ENCODE results near the gene ANKDD1B. TPM values are rescaled to one million over a fixed set of nuclear protein-coding genes. Genes with fewer than 3 reads are reported as not detected.
"Not testable (repeated sequence)": the region's sequence is repeated elsewhere in the genome, so short reads cannot be mapped to it uniquely, and the experiment has no call there.

ANKDD1B gene
- total and polyA plus RNA-seq, 3 experiments from 2014 or later, result 0.12 to 0.44 TPM; not detected in 1

- H3K27me3 Mint-ChIP-seq; H3K36me3 ChIP-seq (ENCODE audit: insufficient read depth, low read length); H3K4me1 ChIP-seq (ENCODE audit: insufficient read depth, low read length); H3K27ac ChIP-seq (ENCODE audit: low read depth, low read length); H3K4me1 Mint-ChIP-seq; H3K4me3 Mint-ChIP-seq; H3K4me3 ChIP-seq (ENCODE audit: low read length); H3K9me3 ChIP-seq (ENCODE audit: low read length); H3K9me3 Mint-ChIP-seq; H3K27me3 ChIP-seq (ENCODE audit: insufficient read depth, low read length, poor library complexity, severe bottlenecking); H3K27ac Mint-ChIP-seq; DNase-seq; CTCF ChIA-PET; POLR2A ChIA-PET: not testable (repeated sequence)
- H3K36me3 Mint-ChIP-seq, result peaks cover 10 to 57% (median 23%) of the 10 kb centered on the region in 3 donors
These were observed 33.0 kb upstream of the ANKDD1B start for GRCh38 chr5:75578280-75578679.

DNA sequence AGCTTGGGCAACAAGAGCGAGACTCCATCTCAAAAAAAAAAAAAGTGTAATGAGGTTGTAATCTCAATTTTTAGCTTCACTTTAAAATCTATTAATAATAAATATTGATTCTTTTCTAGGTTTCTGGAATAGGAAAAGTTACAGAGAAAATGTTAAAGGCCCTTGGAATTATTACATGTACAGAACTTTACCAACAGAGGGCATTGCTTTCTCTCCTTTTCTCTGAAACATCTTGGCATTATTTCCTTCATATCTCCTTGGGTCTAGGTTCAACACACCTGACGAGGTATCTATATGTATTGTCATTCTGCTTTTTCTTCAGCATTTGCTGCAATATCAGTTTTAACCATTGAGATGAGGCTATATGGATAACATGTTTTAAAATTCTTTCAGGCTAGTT, 26.6 kb upstream of the ANKDD1B start:
- Mint-ChIP-seq H3K9me3 (no peaks in the 10 kb centered on the region), H3K4me1 (peaks cover 0 to 4% (median 3%) of the 10 kb centered on the region in 3 donors), H3K27me3 (no peaks in the 10 kb centered on the region), H3K27ac (peak overlapping the region in 1 of 8 donors; percentile 42), H3K36me3 (peaks cover 13 to 51% (median 15%) of the 10 kb centered on the region in 3 donors), H3K4me3 (no peak overlapping the region)
- no peak overlapping the region for H3K4me3 ChIP-seq (ENCODE audit: low read length)
- POLR2A ChIA-PET, result no interaction called here
- CTCF ChIA-PET, result no interaction called here
- H3K4me1 ChIP-seq (ENCODE audit: insufficient read depth, low read length), result no peaks in the 10 kb centered on the region
- no peaks in the 10 kb centered on the region for H3K27me3 ChIP-seq (ENCODE audit: insufficient read depth, low read length, poor library complexity, severe bottlenecking)
- DNase-seq, result no peak
- no peak overlapping the region for H3K27ac ChIP-seq (ENCODE audit: low read depth, low read length)
- H3K9me3 ChIP-seq (ENCODE audit: low read length), result no peaks in the 10 kb centered on the region
- H3K36me3 ChIP-seq (ENCODE audit: insufficient read depth, low read length), result peaks cover 4% of the 10 kb centered on the region

DNA sequence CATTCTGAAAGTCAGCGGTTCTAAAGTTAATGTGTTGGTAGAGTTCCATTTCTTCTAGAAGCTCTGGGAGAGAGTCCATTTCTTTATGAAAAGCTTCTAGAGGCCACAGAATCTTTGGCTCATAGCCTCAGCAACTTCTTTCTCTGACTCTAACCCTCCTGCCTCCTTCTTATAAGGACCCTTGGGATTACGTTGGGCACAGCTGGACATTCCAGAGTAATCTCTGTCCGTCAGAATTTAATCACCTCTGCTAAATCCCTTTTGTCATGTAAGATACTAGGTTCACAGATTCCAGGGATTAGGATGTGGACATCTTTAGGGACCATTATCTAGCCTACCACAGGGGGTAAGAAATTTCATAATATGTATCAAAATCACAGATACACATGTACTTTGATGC, 22.6 kb upstream of the ANKDD1B start:
- H3K27ac Mint-ChIP-seq, result no peak overlapping the region
- H3K4me3 Mint-ChIP-seq, result no peak overlapping the region
- ChIA-PET CTCF (no interaction called here), POLR2A (no interaction called here)
- H3K4me1 ChIP-seq (ENCODE audit: insufficient read depth, low read length), result no peaks in the 10 kb centered on the region
- peaks cover 18 to 66% (median 18%) of the 10 kb centered on the region in 3 donors for H3K36me3 Mint-ChIP-seq
- no peak for DNase-seq
- H3K4me1 Mint-ChIP-seq, result no peaks in the 10 kb centered on the region
- H3K9me3 Mint-ChIP-seq, result no peaks in the 10 kb centered on the region
- H3K27me3 Mint-ChIP-seq, result no peaks in the 10 kb centered on the region
- no peak overlapping the region for H3K4me3 ChIP-seq (ENCODE audit: low read length)
- no peaks in the 10 kb centered on the region for H3K27me3 ChIP-seq (ENCODE audit: insufficient read depth, low read length, poor library complexity, severe bottlenecking)
- H3K27ac ChIP-seq (ENCODE audit: low read depth, low read length), result no peak overlapping the region
- no peaks in the 10 kb centered on the region for H3K9me3 ChIP-seq (ENCODE audit: low read length)
- H3K36me3 ChIP-seq (ENCODE audit: insufficient read depth, low read length), result peaks cover 3% of the 10 kb centered on the region

- no peaks in the 10 kb centered on the region for H3K27me3 ChIP-seq (ENCODE audit: insufficient read depth, low read length, poor library complexity, severe bottlenecking)
- CTCF ChIA-PET, result no interaction called here
- no peak for DNase-seq
- H3K4me1 ChIP-seq (ENCODE audit: insufficient read depth, low read length), result no peaks in the 10 kb centered on the region
- no peak overlapping the region for H3K27ac Mint-ChIP-seq
- peaks cover 9 to 12% (median 9%) of the 10 kb centered on the region in 3 donors for H3K4me1 Mint-ChIP-seq
- H3K9me3 ChIP-seq (ENCODE audit: low read length), result no peaks in the 10 kb centered on the region
- H3K4me3 ChIP-seq (ENCODE audit: low read length), result no peak overlapping the region
- H3K36me3 ChIP-seq (ENCODE audit: insufficient read depth, low read length), result no peaks in the 10 kb centered on the region
- H3K36me3 Mint-ChIP-seq, result peaks cover 13 to 53% (median 18%) of the 10 kb centered on the region in 3 donors
- no peaks in the 10 kb centered on the region for H3K27me3 Mint-ChIP-seq
- POLR2A ChIA-PET, result no interaction called here
- H3K27ac ChIP-seq (ENCODE audit: low read depth, low read length), result no peak overlapping the region
- no peak overlapping the region for H3K4me3 Mint-ChIP-seq
- H3K9me3 Mint-ChIP-seq, result no peaks in the 10 kb centered on the region
These were observed 10.7 kb upstream of the ANKDD1B start for GRCh38 chr5:75600535-75600934.

DNA sequence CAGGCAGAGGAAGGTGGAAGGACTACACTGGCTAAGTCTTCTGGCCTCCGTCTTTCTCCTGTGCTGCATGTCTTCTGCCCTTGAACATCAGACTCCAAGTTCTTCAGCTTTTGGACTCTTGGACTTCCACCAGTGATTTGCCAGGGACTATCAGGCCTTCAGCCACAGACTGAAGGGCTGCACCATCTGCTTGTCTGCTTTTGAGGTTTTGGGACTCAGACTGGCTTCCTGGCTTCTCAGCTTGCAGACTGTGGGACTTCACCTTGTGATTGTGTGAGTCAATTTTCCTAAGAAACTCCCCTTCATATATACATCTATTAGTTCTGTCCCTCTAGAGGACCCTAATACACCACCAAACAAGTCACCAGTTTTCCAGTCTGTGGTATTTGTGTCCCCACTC, 9.7 kb upstream of the ANKDD1B start:
- POLR2A ChIA-PET, result interaction anchor here (0.5 kb wide), 1 partner anchor 802 kb away, joined by 3 read pairs; no protein-coding TSS in a partner anchor
- peaks cover 9 to 12% (median 9%) of the 10 kb centered on the region in 3 donors for H3K4me1 Mint-ChIP-seq
- Histone ChIP-seq H3K27me3 (ENCODE audit: insufficient read depth, low read length, poor library complexity, severe bottlenecking) (no peaks in the 10 kb centered on the region), H3K4me3 (ENCODE audit: low read length) (no peak overlapping the region), H3K27ac (ENCODE audit: low read depth, low read length) (no peak overlapping the region), H3K4me1 (ENCODE audit: insufficient read depth, low read length) (no peaks in the 10 kb centered on the region), H3K9me3 (ENCODE audit: low read length) (no peaks in the 10 kb centered on the region), H3K36me3 (ENCODE audit: insufficient read depth, low read length) (no peaks in the 10 kb centered on the region)
- H3K36me3 Mint-ChIP-seq, result peaks cover 13 to 46% (median 14%) of the 10 kb centered on the region in 3 donors
- peak overlapping the region in 1 of 8 donors; percentile 29 for H3K27ac Mint-ChIP-seq
- H3K4me3 Mint-ChIP-seq, result no peak overlapping the region
- DNase-seq, result no peak
- no peaks in the 10 kb centered on the region for H3K9me3 Mint-ChIP-seq
- no peaks in the 10 kb centered on the region for H3K27me3 Mint-ChIP-seq
- CTCF ChIA-PET, result no interaction called here

- Mint-ChIP-seq H3K27me3 (no peaks in the 10 kb centered on the region), H3K27ac (no peak overlapping the region), H3K4me3 (no peak overlapping the region), H3K36me3 (peaks cover 13 to 42% (median 14%) of the 10 kb centered on the region in 3 donors), H3K9me3 (no peaks in the 10 kb centered on the region), H3K4me1 (peaks cover 9 to 12% (median 9%) of the 10 kb centered on the region in 3 donors)
- Histone ChIP-seq H3K36me3 (ENCODE audit: insufficient read depth, low read length) (no peaks in the 10 kb centered on the region), H3K4me3 (ENCODE audit: low read length) (no peak overlapping the region), H3K9me3 (ENCODE audit: low read length) (no peaks in the 10 kb centered on the region), H3K27me3 (ENCODE audit: insufficient read depth, low read length, poor library complexity, severe bottlenecking) (no peaks in the 10 kb centered on the region), H3K27ac (ENCODE audit: low read depth, low read length) (no peak overlapping the region), H3K4me1 (ENCODE audit: insufficient read depth, low read length) (no peaks in the 10 kb centered on the region)
- POLR2A ChIA-PET, result interaction anchor here (0.5 kb wide), 1 partner anchor 802 kb away, joined by 3 read pairs; no protein-coding TSS in a partner anchor
- DNase-seq, result no peak
- CTCF ChIA-PET, result no interaction called here
These were observed 9.3 kb upstream of the ANKDD1B start for GRCh38 chr5:75601996-75602395.

DNA sequence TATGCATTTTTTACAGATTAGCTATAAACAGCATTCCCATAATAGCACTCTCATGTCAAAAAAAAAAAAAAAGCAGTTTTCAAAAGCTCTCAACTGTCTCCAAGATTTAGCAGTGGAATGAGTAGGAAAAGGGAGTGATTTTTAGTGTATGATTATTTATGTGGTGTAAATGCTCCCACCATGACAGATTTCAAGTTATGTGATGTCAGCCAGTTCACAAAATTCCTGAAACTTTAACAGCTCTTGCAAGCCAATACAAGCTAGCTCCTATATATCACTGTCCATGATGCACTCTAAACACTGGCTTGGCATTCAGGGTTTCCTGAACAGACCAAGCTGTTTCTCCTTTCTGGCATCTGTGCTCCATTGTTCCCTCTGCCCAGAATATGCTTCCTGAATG, 7.9 kb upstream of the ANKDD1B start:
- no peak overlapping the region for H3K27ac Mint-ChIP-seq
- Histone ChIP-seq H3K4me3 (ENCODE audit: low read length) (no peak overlapping the region), H3K4me1 (ENCODE audit: insufficient read depth, low read length) (no peaks in the 10 kb centered on the region), H3K36me3 (ENCODE audit: insufficient read depth, low read length) (no peaks in the 10 kb centered on the region), H3K9me3 (ENCODE audit: low read length) (no peaks in the 10 kb centered on the region), H3K27me3 (ENCODE audit: insufficient read depth, low read length, poor library complexity, severe bottlenecking) (no peaks in the 10 kb centered on the region), H3K27ac (ENCODE audit: low read depth, low read length) (no peak overlapping the region)
- peaks cover 9 to 12% (median 9%) of the 10 kb centered on the region in 3 donors for H3K4me1 Mint-ChIP-seq
- POLR2A ChIA-PET, result no interaction called here
- H3K36me3 Mint-ChIP-seq, result peaks cover 13 to 39% (median 15%) of the 10 kb centered on the region in 3 donors
- no peaks in the 10 kb centered on the region for H3K27me3 Mint-ChIP-seq
- CTCF ChIA-PET, result no interaction called here
- no peak overlapping the region for H3K4me3 Mint-ChIP-seq
- H3K9me3 Mint-ChIP-seq, result no peaks in the 10 kb centered on the region
- DNase-seq, result no peak

DNA sequence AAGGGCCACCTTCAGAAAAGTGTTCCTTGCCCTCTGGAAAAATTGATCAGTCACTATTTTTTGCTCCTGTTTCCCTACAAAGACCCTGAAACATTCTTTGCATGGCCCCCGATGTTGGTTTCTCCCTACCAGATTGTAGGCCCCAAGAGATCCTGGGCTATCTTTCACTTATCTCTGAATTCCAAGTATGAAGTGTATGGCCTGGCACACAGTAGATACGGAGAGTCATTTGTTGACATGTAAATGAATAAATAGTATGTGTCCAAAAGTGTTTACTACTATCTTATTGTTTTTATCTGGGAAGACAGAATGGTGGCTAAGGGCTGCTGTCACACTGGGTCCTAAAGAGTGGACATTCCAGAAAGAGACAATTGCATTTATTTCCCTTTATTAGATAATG, 7.4 kb upstream of the ANKDD1B start:
- DNase-seq, result no peak

DNA sequence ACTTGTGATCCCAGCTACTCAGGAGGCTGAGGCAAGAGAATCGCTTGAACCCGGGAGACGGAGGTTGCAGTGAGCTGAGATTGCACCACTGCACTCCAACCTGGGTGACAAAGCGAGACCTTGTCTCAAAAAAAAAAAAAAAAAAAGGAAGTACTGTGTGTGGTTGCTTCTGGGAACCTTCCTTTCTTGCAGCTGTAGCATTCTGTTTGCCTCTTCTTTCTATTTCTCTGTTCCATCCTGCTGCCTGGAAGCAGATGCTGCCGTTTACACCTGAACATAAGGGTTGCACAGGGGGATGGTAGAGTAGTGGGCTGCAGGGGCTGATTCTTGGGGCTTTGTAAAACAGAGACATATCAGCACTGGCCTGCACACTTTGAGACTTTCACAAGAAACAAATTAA, 3.9 kb upstream of the ANKDD1B start:
- POLR2A ChIA-PET; H3K27ac Mint-ChIP-seq; H3K9me3 ChIP-seq (ENCODE audit: low read length); H3K9me3 Mint-ChIP-seq; H3K4me3 Mint-ChIP-seq; H3K27me3 ChIP-seq (ENCODE audit: insufficient read depth, low read length, poor library complexity, severe bottlenecking); H3K4me1 Mint-ChIP-seq; H3K36me3 ChIP-seq (ENCODE audit: insufficient read depth, low read length); CTCF ChIA-PET; DNase-seq; H3K4me3 ChIP-seq (ENCODE audit: low read length); H3K27me3 Mint-ChIP-seq; H3K4me1 ChIP-seq (ENCODE audit: insufficient read depth, low read length); H3K27ac ChIP-seq (ENCODE audit: low read depth, low read length): not testable (repeated sequence)
- peaks cover 13 to 22% (median 20%) of the 10 kb centered on the region in 3 donors for H3K36me3 Mint-ChIP-seq

More for the DNA sequence above, 7.4 kb upstream of the ANKDD1B start:
- Histone ChIP-seq H3K4me1 (ENCODE audit: insufficient read depth, low read length) (no peaks in the 10 kb centered on the region), H3K4me3 (ENCODE audit: low read length) (no peak overlapping the region), H3K9me3 (ENCODE audit: low read length) (no peaks in the 10 kb centered on the region), H3K27ac (ENCODE audit: low read depth, low read length) (no peak overlapping the region), H3K36me3 (ENCODE audit: insufficient read depth, low read length) (no peaks in the 10 kb centered on the region), H3K27me3 (ENCODE audit: insufficient read depth, low read length, poor library complexity, severe bottlenecking) (no peaks in the 10 kb centered on the region)
- Mint-ChIP-seq H3K27me3 (no peaks in the 10 kb centered on the region), H3K4me1 (peaks cover 9 to 12% (median 9%) of the 10 kb centered on the region in 3 donors), H3K36me3 (peaks cover 13 to 38% (median 18%) of the 10 kb centered on the region in 3 donors), H3K4me3 (no peak overlapping the region), H3K27ac (no peak overlapping the region), H3K9me3 (no peaks in the 10 kb centered on the region)
- ChIA-PET POLR2A (no interaction called here), CTCF (no interaction called here)
